HG02642 (cell line): Measurements from ENCODE around the gene SGCA.

Experiments used
- ATAC-seq: cut with Tn5 transposase; IDR thresholded peaks from one replicate; pipeline ENCODE4 v1.9.1; 2021; ENCODE audit warnings: mild to moderate bottlenecking; ENCODE audit not compliant: unreplicated experiment, poor library complexity

Gene SGCA

GRCh38 chr17:50191359-50192143 is 25.7 kb downstream of the SGCA start:
- ATAC-seq = no peak

GRCh38 chr17:50192144-50192617 is 26.4 kb downstream of the SGCA start:
- no peak for ATAC-seq

GRCh38 chr17:50192618-50193291 is 26.9 kb downstream of the SGCA start:
- ATAC-seq = no peak

- no peak for ATAC-seq
Measured at GRCh38 chr17:50194140-50194933, 28.5 kb downstream of the SGCA start.

- no peak for ATAC-seq
Measured at GRCh38 chr17:50194934-50195865, 29.4 kb downstream of the SGCA start.

DNA sequence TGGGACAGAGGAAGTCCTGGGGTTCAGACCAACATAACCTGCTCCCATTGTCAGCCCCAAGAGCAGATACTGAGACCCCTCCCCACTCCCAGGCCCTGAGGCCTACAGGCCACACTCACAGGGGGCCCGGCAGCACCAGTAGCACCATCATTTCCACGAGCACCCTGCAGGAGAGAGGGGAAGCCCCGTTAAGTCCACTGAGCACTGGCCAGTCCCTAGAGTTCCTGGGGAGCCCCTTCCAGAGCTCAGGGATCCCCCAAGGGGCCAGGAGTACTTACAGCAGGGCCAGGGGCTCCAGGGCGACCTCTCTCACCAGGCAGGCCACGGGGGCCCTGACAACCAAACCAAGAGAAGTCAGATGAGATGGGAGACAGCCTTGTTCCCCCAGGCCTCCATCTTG is 30.2 kb downstream of the SGCA start:
- ATAC-seq = no peak

DNA sequence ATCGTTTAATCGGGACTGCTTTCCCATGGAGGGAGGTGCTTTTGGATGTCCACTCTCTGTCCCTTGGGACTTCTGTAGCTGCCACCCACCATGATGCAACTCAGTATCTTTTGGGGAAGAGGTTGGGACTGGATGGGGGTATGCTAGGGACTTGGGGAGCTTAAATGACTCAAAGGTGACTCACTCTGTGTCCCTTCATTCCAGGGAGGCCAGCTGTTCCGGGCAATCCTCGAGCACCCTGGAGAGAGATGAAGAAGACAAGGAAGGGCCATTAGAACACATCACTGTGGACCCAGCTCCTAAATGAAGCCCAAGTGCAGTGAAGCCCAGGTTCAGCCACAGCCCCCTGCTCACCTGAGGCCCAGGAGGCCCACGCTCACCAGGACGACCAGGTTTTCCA is 31.0 kb downstream of the SGCA start:
- ATAC-seq = no peak

DNA sequence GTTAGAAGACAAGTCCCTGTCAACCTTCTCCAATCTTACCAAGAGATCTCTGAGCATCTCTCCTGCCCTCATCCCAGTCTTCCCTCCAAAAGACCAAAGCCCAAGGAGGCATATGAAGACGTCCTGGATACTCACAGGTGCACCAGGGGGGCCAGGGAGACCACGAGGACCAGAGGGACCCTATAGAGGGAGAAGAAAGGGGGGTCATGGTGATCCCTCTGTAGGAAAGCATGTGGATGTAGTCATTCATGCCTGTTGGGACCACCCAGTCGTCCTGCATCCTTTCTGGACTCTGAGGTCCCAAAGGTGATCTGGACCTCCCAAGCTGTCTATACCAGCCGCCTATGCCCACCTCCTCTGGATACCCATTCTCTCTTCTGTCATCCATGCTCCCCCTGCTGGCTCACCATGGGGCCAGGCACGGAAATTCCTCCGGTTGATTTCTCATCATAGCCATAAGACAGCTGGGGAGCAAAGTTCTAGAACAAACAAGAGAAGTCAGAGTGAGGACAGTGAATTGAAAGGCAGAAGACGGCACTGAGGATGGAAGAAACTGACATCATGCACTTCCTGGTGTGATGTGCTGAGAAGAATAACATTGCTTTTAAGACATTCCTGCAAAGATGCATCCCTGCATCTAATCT is 32.3 kb downstream of the SGCA start:
- ATAC-seq = no peak

DNA sequence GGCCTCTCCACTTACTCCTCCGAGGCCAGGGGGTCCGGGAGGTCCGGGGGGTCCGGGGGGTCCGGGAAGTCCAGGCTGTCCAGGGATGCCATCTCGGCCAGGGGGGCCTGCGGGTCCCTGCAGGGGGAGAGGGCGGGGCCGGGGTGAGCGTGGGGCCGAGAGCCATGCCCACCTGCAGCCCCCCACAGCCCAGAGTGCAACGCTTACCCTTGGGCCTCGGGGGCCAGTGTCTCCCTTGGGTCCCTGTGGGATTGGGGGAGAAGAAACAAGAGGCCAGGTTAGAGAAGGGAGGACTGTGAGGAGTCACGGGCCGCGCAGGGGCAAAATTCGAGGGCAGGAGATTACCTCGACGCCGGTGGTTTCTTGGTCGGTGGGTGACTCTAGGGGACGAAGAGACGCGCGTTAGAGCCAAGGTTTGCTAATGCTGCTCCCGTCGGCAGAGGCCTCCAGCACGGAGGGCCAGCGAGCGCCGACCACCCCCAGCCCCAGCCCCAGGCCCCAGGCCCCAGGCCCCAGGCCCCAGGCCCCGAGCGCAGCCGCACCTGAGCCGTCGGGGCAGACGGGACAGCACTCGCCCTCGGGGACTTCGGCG is 33.5 kb downstream of the SGCA start:
- no peak for ATAC-seq

DNA sequence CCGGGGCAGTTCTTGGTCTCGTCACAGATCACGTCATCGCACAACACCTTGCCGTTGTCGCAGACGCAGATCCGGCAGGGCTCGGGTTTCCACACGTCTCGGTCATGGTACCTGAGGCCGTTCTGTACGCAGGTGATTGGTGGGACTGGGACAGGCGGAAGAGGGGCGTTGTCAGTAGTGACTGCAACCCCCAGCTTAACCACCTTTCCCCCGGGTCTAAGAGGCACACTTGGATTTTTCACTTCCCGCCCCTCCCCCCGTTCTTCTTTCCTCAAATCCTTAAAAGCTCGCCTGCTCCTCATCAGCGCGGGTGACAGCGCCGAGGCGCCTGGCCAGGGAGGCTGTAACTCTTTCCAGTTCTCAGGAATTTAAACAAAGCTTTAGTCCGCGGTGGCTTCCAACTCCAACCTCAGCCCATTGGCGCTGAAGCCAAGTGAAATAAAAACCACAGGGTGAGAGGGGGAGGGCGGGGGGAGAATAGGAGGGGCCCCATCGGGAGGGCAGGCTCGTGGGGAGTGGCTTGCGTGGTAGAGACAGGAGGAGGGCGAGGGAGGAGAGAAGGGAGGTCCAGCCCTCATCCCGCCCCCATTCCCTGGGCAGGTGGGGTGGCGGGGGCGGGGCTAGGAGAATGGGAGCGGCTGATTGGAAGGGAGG is 34.1 kb downstream of the SGCA start:
- ATAC-seq = peak; percentile 41

GRCh38 chr17:50200457-50201275 is 34.9 kb downstream of the SGCA start:
- ATAC-seq = peak; percentile 64

DNA sequence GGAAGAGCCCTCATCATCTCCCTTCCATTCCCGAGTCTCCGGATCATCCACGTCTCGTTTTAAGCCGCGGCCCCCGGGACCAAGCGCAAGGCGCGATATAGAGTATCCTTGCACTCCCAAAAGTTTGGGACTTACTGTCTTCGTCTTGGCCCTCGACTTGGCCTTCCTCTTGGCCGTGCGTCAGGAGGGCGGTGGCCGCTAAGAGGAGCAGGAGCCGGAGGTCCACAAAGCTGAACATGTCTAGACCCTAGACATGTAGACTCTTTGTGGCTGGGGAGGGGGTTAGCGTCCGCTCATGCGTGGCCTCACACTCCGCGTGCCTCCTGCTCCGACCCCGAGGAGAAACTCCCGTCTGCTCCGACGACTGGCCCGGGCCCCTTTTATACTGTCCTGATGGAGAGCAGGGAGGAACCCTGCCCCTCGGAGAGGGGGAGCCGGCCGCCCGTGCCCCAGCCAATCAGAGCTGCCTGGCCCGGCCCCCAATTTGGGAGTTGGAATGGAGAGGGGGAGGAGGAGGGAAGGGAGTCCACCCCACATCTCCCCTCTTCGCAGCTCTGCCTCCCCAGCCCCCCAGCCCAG is 35.6 kb downstream of the SGCA start, which contains the start of gene COL1A1:
Gene COL1A1 (minus strand): TSS at position 356 of the 579 bp plus-strand sequence. CDS start 118 bp downstream, at position 238.
- ATAC-seq = no peak

DNA sequence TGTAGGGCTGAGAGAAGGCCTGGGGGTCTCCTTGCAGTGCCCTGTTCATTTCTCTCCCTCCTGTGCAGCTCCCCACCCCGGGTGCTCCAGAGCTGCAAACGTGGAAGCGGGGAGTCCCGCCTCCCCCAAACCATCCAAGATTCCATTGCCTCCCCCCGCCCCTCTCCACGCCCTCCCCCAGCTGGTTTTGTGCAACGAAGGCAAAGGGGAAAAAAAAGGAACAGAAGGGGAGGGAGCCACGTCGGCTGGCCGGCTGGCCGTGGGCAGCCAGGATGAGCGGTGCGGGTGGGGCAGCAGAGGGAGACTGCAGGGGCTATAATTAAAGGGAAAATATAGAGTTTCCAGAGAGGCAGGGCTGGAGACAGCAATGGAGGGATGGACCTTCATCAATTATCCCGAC is 37.3 kb downstream of the SGCA start:
- ATAC-seq = no peak

DNA sequence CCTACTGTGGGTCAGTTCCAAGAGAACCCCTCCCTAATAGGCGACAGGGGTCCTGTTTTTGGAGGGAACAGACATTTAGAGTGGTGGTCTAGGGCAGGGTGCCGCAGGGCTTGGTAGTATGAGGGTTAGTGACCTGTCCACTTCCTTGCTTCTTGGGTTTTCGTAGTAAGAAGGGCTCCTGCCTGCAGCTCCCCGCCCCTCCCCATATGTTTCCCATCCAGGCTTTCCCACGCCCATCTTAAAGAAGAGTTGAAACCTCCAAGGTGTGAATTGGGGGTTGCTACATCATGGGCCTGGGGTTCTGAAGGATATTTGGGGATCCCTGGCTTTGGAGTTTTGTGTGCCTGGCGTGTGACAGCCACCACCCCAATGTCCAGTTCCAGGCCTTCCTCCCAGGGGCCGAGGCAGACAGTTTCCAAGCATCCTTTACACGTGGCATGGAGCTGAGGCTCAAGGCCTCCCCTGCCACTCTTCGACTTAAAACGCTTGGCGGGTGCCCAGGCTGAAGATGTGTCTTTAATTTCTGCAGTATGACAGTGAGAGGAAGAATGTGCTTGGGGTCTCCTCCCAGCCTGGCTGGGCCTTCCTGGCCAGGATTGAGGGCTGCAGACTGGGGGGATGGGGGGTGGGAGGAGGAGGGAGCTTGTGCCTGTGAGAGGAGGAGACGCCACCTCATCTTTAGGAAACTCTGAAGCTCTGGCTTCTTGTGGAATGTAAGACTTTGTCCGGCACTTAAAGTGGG is 38.0 kb downstream of the SGCA start:
- ATAC-seq = no peak

GRCh38 chr17:50204431-50204830 is 38.6 kb downstream of the SGCA start:
- no peak for ATAC-seq

- ATAC-seq = no peak
Measured at GRCh38 chr17:50205111-50205962, 39.5 kb downstream of the SGCA start.
